H9 (cell line): ENCODE data around the gene AADAT. TPM values are rescaled to one million over a fixed set of nuclear protein-coding genes. Genes with fewer than 3 reads are reported as not detected.

Experiments
- DNase-seq: peaks from one replicate; pipeline ENCODE4 v3.0.0-alpha.2; 2017
- H2AFZ ChIP-seq: one replicate; pipeline ENCODE4 v1.6.1; 2013; ENCODE audit warnings: mild to moderate bottlenecking, low read length, control low read depth, moderate library complexity
- H2AK5ac ChIP-seq: 2 replicates; pipeline ENCODE4 v1.6.1; 2013; ENCODE audit warnings: low read length, control low read depth, mixed read lengths; ENCODE audit not compliant: insufficient read length
- H2BK120ac ChIP-seq: one replicate; pipeline ENCODE4 v1.6.1; 2013; ENCODE audit warnings: low read depth, mild to moderate bottlenecking, low read length, control low read depth, inconsistent platforms; ENCODE audit not compliant: poor library complexity, severe bottlenecking
- H2BK12ac ChIP-seq: 2 replicates; pipeline ENCODE4 v1.6.1; 2013; ENCODE audit warnings: low read length, control low read depth, mixed read lengths, low read depth; ENCODE audit not compliant: insufficient read length
- H2BK15ac ChIP-seq: 2 replicates; pipeline ENCODE4 v1.6.1; 2013; ENCODE audit warnings: low read depth, low read length, control low read depth
- H2BK20ac ChIP-seq: one replicate; pipeline ENCODE4 v1.6.1; 2013; ENCODE audit warnings: low read depth, mild to moderate bottlenecking, low read length, control low read depth, inconsistent platforms; ENCODE audit not compliant: poor library complexity, severe bottlenecking
- H2BK5ac ChIP-seq: 2 replicates; pipeline ENCODE4 v1.6.1; 2013; ENCODE audit warnings: low read length, control low read depth, mixed read lengths; ENCODE audit not compliant: insufficient read length
- H3K14ac ChIP-seq: 2 replicates; pipeline ENCODE4 v1.6.1; 2013; ENCODE audit warnings: low read length, control low read depth; ENCODE audit not compliant: insufficient read depth
- H3K18ac ChIP-seq: 2 replicates; pipeline ENCODE4 v1.6.1; 2013; ENCODE audit warnings: low read depth, mild to moderate bottlenecking, mixed read lengths, low read length, control low read depth; ENCODE audit not compliant: insufficient read length
- H3K23ac ChIP-seq: 2 replicates; pipeline ENCODE4 v1.6.1; 2013; ENCODE audit warnings: low read length, control low read depth, mixed read lengths, low read depth; ENCODE audit not compliant: insufficient read length
- H3K23me2 ChIP-seq: 2 replicates; pipeline ENCODE4 v1.6.1; 2013; ENCODE audit warnings: low read depth, mild to moderate bottlenecking, mixed read lengths, low read length, control low read depth; ENCODE audit not compliant: insufficient read length, poor library complexity, severe bottlenecking
- H3K27ac ChIP-seq: 2 replicates; pipeline ENCODE4 v1.5.1; 2013; ENCODE audit warnings: low read length, control low read depth, mixed read lengths, low read depth; ENCODE audit not compliant: insufficient read length
- H3K27me3 ChIP-seq: 2 replicates; pipeline ENCODE4 v1.6.1; 2013; ENCODE audit warnings: low read length, control low read depth, inconsistent platforms; ENCODE audit not compliant: insufficient read depth
- H3K4ac ChIP-seq: 2 replicates; pipeline ENCODE4 v1.6.1; 2013; ENCODE audit warnings: low read depth, mild to moderate bottlenecking, control low read depth, inconsistent platforms, low read length, moderate library complexity
- H3K4me1 ChIP-seq: 2 replicates; pipeline ENCODE4 v1.6.1; 2013; ENCODE audit warnings: low read length, control low read depth, inconsistent platforms; ENCODE audit not compliant: insufficient read depth
- H3K4me2 ChIP-seq: 2 replicates; pipeline ENCODE4 v1.6.1; 2013; ENCODE audit warnings: low read length, control low read depth, mixed read lengths; ENCODE audit not compliant: insufficient read length, insufficient read depth
- H3K56ac ChIP-seq: 2 replicates; pipeline ENCODE4 v1.6.1; 2013; ENCODE audit warnings: low read depth, mild to moderate bottlenecking, mixed read lengths, low read length, control low read depth; ENCODE audit not compliant: insufficient read length
- H3K79me1 ChIP-seq: 2 replicates; pipeline ENCODE4 v1.6.1; 2013; ENCODE audit warnings: low read depth, mild to moderate bottlenecking, moderate library complexity, low read length, control low read depth, inconsistent platforms; ENCODE audit not compliant: insufficient read depth, poor library complexity, severe bottlenecking
- H3K79me2 ChIP-seq: 2 replicates; pipeline ENCODE4 v1.6.1; 2013; ENCODE audit warnings: low read length, control low read depth, inconsistent platforms; ENCODE audit not compliant: insufficient read depth
- H3K9ac ChIP-seq: 2 replicates; pipeline ENCODE4 v1.6.1; 2013; ENCODE audit warnings: low read length, control low read depth, mixed read lengths; ENCODE audit not compliant: insufficient read length; ENCODE audit errors: extremely low read depth
- H3K9me3 ChIP-seq: one replicate; pipeline ENCODE4 v1.6.1; 2013; ENCODE audit warnings: low read depth, low read length, inconsistent platforms; ENCODE audit not compliant: control insufficient read depth
- H3T11ph ChIP-seq: one replicate; pipeline ENCODE4 v1.6.1; 2013; ENCODE audit warnings: mild to moderate bottlenecking, low read length, control low read depth, inconsistent platforms
- H4K20me1 ChIP-seq: one replicate; pipeline ENCODE4 v1.6.1; 2013; ENCODE audit not compliant: control insufficient read depth, insufficient read length, insufficient read depth
- H4K5ac ChIP-seq: 2 replicates; pipeline ENCODE4 v1.6.1; 2013; ENCODE audit warnings: low read depth, mild to moderate bottlenecking, mixed read lengths, low read length, control low read depth; ENCODE audit not compliant: insufficient read length
- H4K8ac ChIP-seq: replicated peaks from 2 replicates; pipeline ENCODE4 v1.6.1; 2013; ENCODE audit warnings: low read length, control low read depth, mixed read lengths, low read depth; ENCODE audit not compliant: insufficient read length
- H4K91ac ChIP-seq: 2 replicates; pipeline ENCODE4 v1.6.1; 2013; ENCODE audit warnings: low read depth, mild to moderate bottlenecking, moderate library complexity, mixed read lengths, low read length, control low read depth; ENCODE audit not compliant: insufficient read length
- H3K27ac Mint-ChIP-seq, 3 experiments: 2 replicates in 2 of 3; 3 replicates in 1 of 3; pipeline ENCODE4 v1.8.0; 2020 to 2021; ENCODE audit warnings: mixed read lengths in 3 of 3, mild to moderate bottlenecking in 1 of 3, moderate library complexity in 1 of 3
- H3K27me3 Mint-ChIP-seq: 2 replicates; pipeline ENCODE4 v1.8.0; 2021; ENCODE audit warnings: low read depth, mild to moderate bottlenecking, moderate library complexity, mixed read lengths
- H3K36me3 Mint-ChIP-seq, 3 experiments: 2 replicates in 2 of 3; 3 replicates in 1 of 3; pipeline ENCODE4 v1.8.0; 2020 to 2021; ENCODE audit warnings: low read depth in 3 of 3, mixed read lengths in 3 of 3; ENCODE audit not compliant: insufficient read depth in 1 of 3
- H3K4me1 Mint-ChIP-seq, 2 experiments: 2 replicates each; pipeline ENCODE4 v1.8.0; 2020; ENCODE audit warnings: mixed read lengths in 2 of 2
- H3K4me3 Mint-ChIP-seq, 2 experiments: 2 replicates in 1 of 2; 3 replicates in 1 of 2; pipeline ENCODE4 v1.8.0; 2020 to 2021; ENCODE audit warnings: mild to moderate bottlenecking in 2 of 2, mixed read lengths in 2 of 2, moderate library complexity in 1 of 2
- H3K9me3 Mint-ChIP-seq, 2 experiments: 2 replicates in 1 of 2; 3 replicates in 1 of 2; pipeline ENCODE4 v1.8.0; 2020; ENCODE audit warnings: mild to moderate bottlenecking in 2 of 2, mixed read lengths in 2 of 2, moderate library complexity in 1 of 2
- CTCF ChIP-seq: fragments of 200-600 bp; sonication (generic); conservative IDR thresholded peaks from 3 replicates; pipeline ENCODE4 v1.8.0; 2021; ENCODE audit warnings: antibody characterized with exemption, mild to moderate bottlenecking
- WGBS: extraction: QIAGEN DNeasy Blood & Tissue Kit; methylation state at CpG from one replicate; pipeline ENCODE4 v1.1.7; 2013; ENCODE audit warnings: missing lambda C conversion rate, low lambda C conversion rate, mixed read lengths; ENCODE audit not compliant: insufficient read length; ENCODE audit errors: extremely low coverage; 5-methylcytosine and 5-hydroxymethylcytosine counted together
- total RNA-seq: library from RNA; stranded (reverse); gene quantifications from 2 replicates; pipeline ENCODE4 v1.2.1, GENCODE V29; 2021

AADAT gene
- total RNA-seq, 1 experiment from 2014 or later = 14.1 TPM

GRCh38 chr4:170137927-170138326 lies 48.2 kb upstream of the AADAT start:
- H3K4me3 Mint-ChIP-seq = no peak overlapping the region
- peaks cover 3 to 6% of the 10 kb centered on the region in 2 experiments; a peak in 3 of 4 replicates for H3K4me1 Mint-ChIP-seq

More at GRCh38 chr4:170137927-170138326, 48.2 kb upstream of the AADAT start:
- H3K9me3 ChIP-seq = peaks cover 8% of the 10 kb centered on the region
- H4K20me1 ChIP-seq = no peaks in the 10 kb centered on the region
- no peak for DNase-seq
- H2BK20ac ChIP-seq = no peak overlapping the region
- peaks cover 2% of the 10 kb centered on the region; the same call in 1 of the 2 replicates for H3K79me2 ChIP-seq
- H3K27me3 ChIP-seq = no peaks in the 10 kb centered on the region
- Mint-ChIP-seq H3K27ac (no peak overlapping the region), H3K27me3 (peaks cover 2% of the 10 kb centered on the region; the same call in 1 of the 2 replicates), H3K36me3 (peaks cover 8 to 19% (median 12%) of the 10 kb centered on the region in 3 experiments), H3K9me3 (peaks cover 20 to 25% of the 10 kb centered on the region in 2 experiments)
- H3K56ac ChIP-seq = no peak overlapping the region
- no peak for TF ChIP-seq CTCF
- no peak overlapping the region for H4K91ac ChIP-seq
- H3K14ac ChIP-seq = no peak overlapping the region
- H3K18ac ChIP-seq = no peak overlapping the region
- no peak overlapping the region for H4K8ac ChIP-seq
- H3T11ph ChIP-seq = no peak overlapping the region
- no peak overlapping the region for H2AK5ac ChIP-seq
- H3K79me1 ChIP-seq = no peaks in the 10 kb centered on the region
- H3K4me1 ChIP-seq = no peaks in the 10 kb centered on the region
- WGBS = no CpG with 5 or more reads among the region's 3 CpGs
- no peak overlapping the region for H4K5ac ChIP-seq
- H3K27ac ChIP-seq = no peak overlapping the region
- H2AFZ ChIP-seq = no peak overlapping the region
- no peak overlapping the region for H2BK12ac ChIP-seq
- H2BK5ac ChIP-seq = no peak overlapping the region
- H3K9ac ChIP-seq = no peak overlapping the region
- no peak overlapping the region for H3K4ac ChIP-seq
- H3K4me2 ChIP-seq = no peak overlapping the region
- no peak overlapping the region for H2BK15ac ChIP-seq
- H3K23me2 ChIP-seq = no peaks in the 10 kb centered on the region
- no peak overlapping the region for H3K23ac ChIP-seq
- no peak overlapping the region for H2BK120ac ChIP-seq
